Kidney (tissue), 14 donors: Measurements from ENCODE around the gene HAND2. TPM values are rescaled to one million over a fixed set of nuclear protein-coding genes. Genes with fewer than 3 reads are reported as not detected.

Experiments used
- DNase-seq, 5 donors: peaks; one replicate each; pipeline ENCODE4 v3.0.0-alpha.2; 2013 to 2020
- FAIRE-seq: peaks from 2 replicates; lab custom pipeline; 2012; peaks lifted over from hg19 to GRCh38; lab: Jason Lieb, UNC
- H3K27ac ChIP-seq, 2 donors: one replicate each; pipeline ENCODE4 v1.7.0; 2013; ENCODE audit warnings: low read depth in 2 of 2, low read length in 2 of 2, inconsistent platforms in 1 of 2
- H3K27me3 ChIP-seq: one replicate; pipeline ENCODE4 v1.7.1; 2013; ENCODE audit warnings: low read length, inconsistent platforms; ENCODE audit not compliant: control insufficient read depth, insufficient read depth
- H3K36me3 ChIP-seq, 3 donors: one replicate each; pipeline versions ENCODE4 v1.7.0 to v1.7.1; 2013; ENCODE audit warnings: low read length in 3 of 3, control low read depth in 1 of 3, inconsistent platforms in 1 of 3; ENCODE audit not compliant: insufficient read depth in 3 of 3, control insufficient read depth in 2 of 3
- H3K4me1 ChIP-seq, 3 donors: one replicate each; pipeline versions ENCODE4 v1.7.0 to v1.7.1; 2013; ENCODE audit warnings: low read length in 3 of 3, inconsistent platforms in 1 of 3, low read depth in 1 of 3; ENCODE audit not compliant: control insufficient read depth in 2 of 3, insufficient read depth in 2 of 3
- H3K4me3 ChIP-seq, 3 donors: one replicate each; pipeline versions ENCODE4 v1.7.0 to v1.8.1; 2013; ENCODE audit warnings: low read length in 3 of 3, control low read depth in 1 of 3, inconsistent platforms in 1 of 3
- H3K9ac ChIP-seq, 3 donors: one replicate each; pipeline versions ENCODE4 v1.7.0 to v1.7.1; 2013; ENCODE audit warnings: low read length in 3 of 3, control low read depth in 1 of 3, inconsistent platforms in 1 of 3
- H3K9me3 ChIP-seq, 3 donors: one replicate each; pipeline versions ENCODE4 v1.7.0 to v1.7.1; 2013; ENCODE audit warnings: low read length in 3 of 3, control low read depth in 1 of 3, inconsistent platforms in 1 of 3; ENCODE audit not compliant: control insufficient read depth in 2 of 3, insufficient read depth in 1 of 3
- intact Hi-C: fragments of 100-400 bp; cut with DNase I; formaldehyde crosslinking; loops from one replicate; pipeline ENCODE4 v1.11.1; 2022
- polyA plus RNA-seq: library from polyadenylated mRNA; stranded (reverse); fragments of 350-450 nt; fragmentation: Illumina TruSeq; extraction: RNeasy Lipid Tissue Mini Kit (QIAGEN cat#74804); gene quantifications from one replicate; pipeline ENCODE4 v1.2.3, GENCODE V29; 2014; ENCODE audit warnings: low read depth, low replicate concordance; ENCODE audit not compliant: insufficient read depth
- total RNA-seq: library from RNA; stranded (reverse); fragmentation: NEBNext Ultra II Directional; extraction: Animal tissue kit (Norgen Biotek cat#: 25700); gene quantifications from one replicate; pipeline ENCODE4 v1.2.1, GENCODE V29; 2021
- TF ChIP-seq, protein P1 (sequence below): IDR thresholded peaks from 3 replicates; pipeline ENCODE4 v1.5.1; 2012; ENCODE audit warnings: mild to moderate bottlenecking, moderate library complexity, borderline replicate concordance; ENCODE audit not compliant: insufficient read depth; ENCODE audit errors: extremely low read depth
- donor health status: control.
- donor health status: control.
- donor health status: control.
- donor health status: control.
- donor health status: control.
- donor health status: DM: yes; HTN: yes; CAD: no.
- donor health status: Normal renal cell carcinoma (clear cell type).

Gene HAND2
- total and polyA plus RNA-seq, 2 donors from 2014 or later: 0.31 TPM; not detected in 1

GRCh38 chr4:173546776-173547175 lies 16.7 kb upstream of the HAND2 start:
- intact Hi-C loops: no loop called here
- peaks cover 16% of the 10 kb centered on the region for H3K27me3 ChIP-seq
- no peaks in the 10 kb centered on the region for H3K36me3 ChIP-seq
- DNase-seq: no peak
- TF ChIP-seq, protein P1, sequence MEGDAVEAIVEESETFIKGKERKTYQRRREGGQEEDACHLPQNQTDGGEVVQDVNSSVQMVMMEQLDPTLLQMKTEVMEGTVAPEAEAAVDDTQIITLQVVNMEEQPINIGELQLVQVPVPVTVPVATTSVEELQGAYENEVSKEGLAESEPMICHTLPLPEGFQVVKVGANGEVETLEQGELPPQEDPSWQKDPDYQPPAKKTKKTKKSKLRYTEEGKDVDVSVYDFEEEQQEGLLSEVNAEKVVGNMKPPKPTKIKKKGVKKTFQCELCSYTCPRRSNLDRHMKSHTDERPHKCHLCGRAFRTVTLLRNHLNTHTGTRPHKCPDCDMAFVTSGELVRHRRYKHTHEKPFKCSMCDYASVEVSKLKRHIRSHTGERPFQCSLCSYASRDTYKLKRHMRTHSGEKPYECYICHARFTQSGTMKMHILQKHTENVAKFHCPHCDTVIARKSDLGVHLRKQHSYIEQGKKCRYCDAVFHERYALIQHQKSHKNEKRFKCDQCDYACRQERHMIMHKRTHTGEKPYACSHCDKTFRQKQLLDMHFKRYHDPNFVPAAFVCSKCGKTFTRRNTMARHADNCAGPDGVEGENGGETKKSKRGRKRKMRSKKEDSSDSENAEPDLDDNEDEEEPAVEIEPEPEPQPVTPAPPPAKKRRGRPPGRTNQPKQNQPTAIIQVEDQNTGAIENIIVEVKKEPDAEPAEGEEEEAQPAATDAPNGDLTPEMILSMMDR: no peak
- FAIRE-seq: no peak
- no peaks in the 10 kb centered on the region for H3K9me3 ChIP-seq
- H3K4me1 ChIP-seq: no peaks in the 10 kb centered on the region
- H3K4me3 ChIP-seq: no peak overlapping the region
- H3K27ac ChIP-seq: no peak overlapping the region
- H3K9ac ChIP-seq: no peak overlapping the region

GRCh38 chr4:173545440-173545839 lies 15.4 kb upstream of the HAND2 start:
- Histone ChIP-seq H3K9me3 (no peaks in the 10 kb centered on the region), H3K36me3 (no peaks in the 10 kb centered on the region), H3K4me1 (no peaks in the 10 kb centered on the region), H3K27ac (no peak overlapping the region), H3K27me3 (peaks cover 28% of the 10 kb centered on the region), H3K4me3 (no peak overlapping the region), H3K9ac (no peak overlapping the region)
- FAIRE-seq (no peak), DNase-seq (no peak)
- intact Hi-C loops: no loop called here
- TF ChIP-seq, protein P1: no peak

DNA sequence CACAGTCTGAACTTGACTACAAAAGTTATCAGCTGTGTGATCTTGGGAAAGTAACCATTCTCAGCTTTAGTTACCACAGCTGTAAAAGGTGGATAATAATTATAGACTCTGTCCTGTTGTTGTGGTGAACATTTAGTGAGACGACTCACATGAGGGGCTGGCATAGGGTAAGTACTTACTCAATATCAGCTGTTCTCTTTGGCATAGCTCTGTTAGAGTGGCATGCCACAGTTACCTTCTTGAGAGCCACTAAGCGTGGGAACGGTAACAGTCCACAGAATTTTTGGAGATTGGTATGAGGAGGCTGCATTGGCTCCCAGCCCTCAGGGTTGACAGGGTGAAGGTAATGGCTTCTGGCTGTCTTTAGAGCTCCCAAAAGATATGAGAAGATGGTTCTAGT lies 13.2 kb upstream of the HAND2 start:
- Histone ChIP-seq H3K4me3 (no peak overlapping the region), H3K27ac (no peak overlapping the region), H3K9ac (no peak overlapping the region), H3K36me3 (no peaks in the 10 kb centered on the region), H3K27me3 (peaks cover 48% of the 10 kb centered on the region), H3K4me1 (peaks cover 0 to under 1% (median 0%) of the 10 kb centered on the region in 3 donors), H3K9me3 (no peaks in the 10 kb centered on the region)
- FAIRE-seq (no peak), DNase-seq (no peak)
- intact Hi-C loops: no loop called here
- TF ChIP-seq, protein P1: no peak

GRCh38 chr4:173539986-173540385 lies 10.0 kb upstream of the HAND2 start:
- no peaks in the 10 kb centered on the region for H3K36me3 ChIP-seq
- TF ChIP-seq, protein P1: no peak
- no peak overlapping the region for H3K27ac ChIP-seq
- H3K9ac ChIP-seq: no peak overlapping the region
- H3K27me3 ChIP-seq: peaks cover 72% of the 10 kb centered on the region
- no peak overlapping the region for H3K4me3 ChIP-seq
- DNase-seq (peak in 1 of 5 donors; percentile 10), FAIRE-seq (no peak)
- intact Hi-C loops: no loop called here
- H3K9me3 ChIP-seq: no peaks in the 10 kb centered on the region
- peaks cover 0 to 2% (median 0%) of the 10 kb centered on the region in 3 donors for H3K4me1 ChIP-seq
